NCI-H446 treated with DMSO at 0.1 percent for 48 hours (cell line): Measurements from ENCODE around the gene RTTN.
A peak's percentile ranks its signal among the peaks of the same experiment; 100 is the strongest.

Source experiments
- DNase-seq: peaks from one replicate; lab custom pipeline; 2025; lab: John Stamatoyannopoulos, UW

The RTTN gene

DNA sequence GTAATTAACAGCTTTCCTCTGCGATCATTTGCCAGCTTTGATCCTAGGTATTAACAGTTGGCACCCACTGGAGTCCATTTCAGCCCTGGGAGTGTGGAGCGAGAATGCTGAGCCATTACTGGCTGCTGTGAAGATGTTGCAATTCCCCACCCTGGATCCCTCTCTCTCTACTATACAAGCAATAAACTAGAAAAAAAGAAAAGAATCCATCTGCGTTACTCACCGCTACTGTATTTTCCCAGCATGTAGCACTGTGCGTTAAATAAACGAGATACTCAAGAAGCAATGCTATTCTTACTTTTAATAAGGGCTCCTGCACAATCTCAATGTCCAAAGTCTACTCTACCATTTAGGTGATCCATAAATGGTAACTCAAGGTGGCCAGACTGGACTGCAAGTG lies 8.5 kb downstream of the RTTN start:
- DNase-seq: no peak

- DNase-seq: peak; percentile 2
Measured at GRCh38 chr18:70195852-70196434, 9.5 kb downstream of the RTTN start.

DNA sequence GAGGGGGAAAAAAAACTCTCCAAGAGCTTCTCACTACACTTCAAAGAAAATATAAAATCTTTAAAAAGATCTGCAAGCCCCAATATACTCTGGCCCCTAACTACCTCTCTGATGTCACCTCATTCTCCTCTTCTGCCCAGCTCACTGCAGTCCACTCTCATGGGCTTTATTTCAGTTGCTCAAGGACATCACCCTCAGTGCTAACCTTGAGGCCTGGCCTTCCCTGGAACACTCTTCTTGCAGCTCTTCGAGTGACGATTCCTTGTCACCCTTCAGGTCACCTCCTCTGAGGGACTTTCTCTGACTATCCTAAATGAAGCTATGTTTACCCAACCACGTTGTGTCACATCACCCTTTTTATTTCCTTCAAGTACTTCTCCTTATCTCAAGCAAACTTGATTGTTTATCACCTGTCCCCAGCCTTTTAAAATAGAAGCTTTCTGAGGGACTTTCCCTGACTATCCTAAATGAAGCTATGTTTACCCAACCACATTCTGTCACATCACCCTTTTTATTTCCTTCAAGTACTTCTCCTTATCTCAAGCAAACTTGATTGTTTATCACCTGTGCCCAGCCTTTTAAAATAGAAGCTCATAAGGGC lies 10.4 kb downstream of the RTTN start:
- DNase-seq: no peak

DNA sequence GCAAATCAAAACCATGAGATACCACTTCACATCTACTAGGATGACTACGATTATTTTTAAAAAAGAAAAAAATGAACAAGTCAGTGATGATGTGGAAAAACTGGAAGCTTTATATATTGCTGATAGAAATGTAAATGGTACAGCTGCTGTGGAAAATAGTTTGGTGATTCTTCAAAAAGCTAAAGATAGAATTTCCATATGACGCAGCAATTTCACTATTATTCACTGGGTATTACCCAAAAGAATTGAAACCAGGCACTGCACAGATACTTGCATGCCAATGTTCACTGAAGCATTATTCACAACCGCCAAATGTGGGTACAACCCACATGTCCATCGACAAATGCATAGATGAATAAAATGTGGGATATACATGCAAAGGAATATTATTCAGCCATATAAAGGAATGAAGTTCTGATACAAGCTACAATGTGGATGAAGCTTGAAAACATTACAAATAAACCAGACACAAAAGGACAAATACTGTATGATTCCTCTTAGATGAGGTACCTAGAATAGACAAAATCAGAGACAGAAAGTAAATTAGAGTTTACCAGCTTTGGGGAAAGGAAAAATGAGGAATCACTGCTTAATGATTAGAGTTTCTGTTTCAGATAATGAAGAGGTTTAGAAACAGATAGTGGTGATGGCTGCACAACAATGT lies 11.1 kb downstream of the RTTN start:
- DNase-seq: no peak

GRCh38 chr18:70190529-70190928 lies 15.0 kb downstream of the RTTN start:
- no peak for DNase-seq

DNA sequence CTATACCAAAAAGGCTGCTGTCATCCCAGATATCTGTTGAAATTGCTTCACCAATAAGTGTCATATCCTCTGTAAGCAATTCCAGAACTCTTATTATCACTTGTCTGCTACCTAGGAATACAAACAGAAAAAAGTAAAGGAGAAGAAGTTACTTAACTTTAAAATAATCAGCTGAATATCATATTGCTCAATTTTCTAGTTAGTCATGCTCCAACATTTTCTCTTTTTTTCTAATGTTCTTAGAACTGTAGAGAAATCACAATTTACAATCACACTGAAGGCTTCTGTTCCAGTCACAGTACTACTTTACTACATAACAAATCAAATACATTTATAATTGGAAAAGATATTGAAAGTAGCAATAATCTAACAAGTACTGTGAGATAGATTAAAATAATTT lies 17.4 kb downstream of the RTTN start:
- DNase-seq: no peak

DNA sequence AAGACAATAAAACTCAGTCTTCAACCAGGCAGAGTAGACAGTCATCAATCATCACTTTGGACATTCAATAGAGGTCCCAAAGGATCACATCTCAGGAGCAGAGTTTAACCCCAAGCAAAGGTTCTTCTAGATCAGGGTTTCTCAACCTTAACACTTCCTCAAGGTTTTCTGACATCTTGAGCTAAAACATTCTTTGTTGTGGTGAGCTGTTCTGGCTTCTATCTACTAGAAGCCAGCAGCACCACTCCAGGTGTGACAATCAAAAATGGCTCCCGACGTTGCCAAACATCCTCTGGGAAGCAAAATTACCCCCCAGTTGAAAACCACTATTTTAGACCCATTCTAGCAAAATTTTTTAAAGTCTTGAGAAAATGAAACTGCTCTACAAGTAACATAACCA lies 22.0 kb downstream of the RTTN start:
- no peak for DNase-seq

GRCh38 chr18:70182548-70182947 lies 22.9 kb downstream of the RTTN start:
- DNase-seq: no peak

GRCh38 chr18:70181725-70182124 lies 23.8 kb downstream of the RTTN start:
- no peak for DNase-seq

- no peak for DNase-seq
Measured at GRCh38 chr18:70181015-70181414, 24.5 kb downstream of the RTTN start.

DNA sequence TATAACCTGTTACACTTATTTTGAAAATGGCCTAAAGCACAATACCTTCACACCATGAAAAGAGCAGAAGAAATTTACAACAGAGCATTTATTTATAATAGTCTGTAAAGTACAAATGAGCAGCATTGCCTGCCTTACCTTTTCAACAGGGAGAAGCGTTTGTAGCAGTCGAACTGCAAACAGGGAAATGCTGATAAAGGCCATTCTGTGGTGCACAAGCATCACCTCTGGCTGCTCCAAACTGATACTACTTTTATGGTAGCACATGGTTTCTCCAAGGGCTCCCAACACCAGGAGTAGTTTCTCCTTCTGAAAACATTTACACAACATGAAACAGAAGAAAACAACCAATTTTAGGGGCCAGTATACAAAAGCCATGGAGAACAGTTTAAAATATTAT lies 28.9 kb downstream of the RTTN start:
- DNase-seq: no peak

GRCh38 chr18:70175216-70175615 lies 30.3 kb downstream of the RTTN start:
- no peak for DNase-seq

DNA sequence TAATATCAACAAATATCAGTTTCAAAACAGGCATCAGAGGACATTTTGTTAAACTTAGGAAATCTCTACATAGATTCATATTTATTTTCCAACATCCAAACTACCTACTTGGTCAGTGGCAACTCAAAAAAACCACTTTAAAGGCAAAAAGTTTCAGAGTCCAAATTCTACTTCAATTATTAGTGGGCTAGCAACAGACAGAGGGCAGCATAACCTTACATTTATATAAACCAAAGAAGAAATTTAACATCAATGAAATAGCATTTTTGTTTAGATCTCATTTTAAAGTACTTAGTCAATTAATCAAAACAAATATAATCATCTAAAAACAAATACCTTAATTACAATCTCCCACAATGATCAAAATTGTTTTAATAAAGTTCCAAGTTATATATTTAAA lies 33.3 kb downstream of the RTTN start:
- DNase-seq: no peak

GRCh38 chr18:70169747-70170146 lies 35.7 kb downstream of the RTTN start:
- DNase-seq: no peak

GRCh38 chr18:70166668-70167067 lies 38.8 kb downstream of the RTTN start:
- no peak for DNase-seq

DNA sequence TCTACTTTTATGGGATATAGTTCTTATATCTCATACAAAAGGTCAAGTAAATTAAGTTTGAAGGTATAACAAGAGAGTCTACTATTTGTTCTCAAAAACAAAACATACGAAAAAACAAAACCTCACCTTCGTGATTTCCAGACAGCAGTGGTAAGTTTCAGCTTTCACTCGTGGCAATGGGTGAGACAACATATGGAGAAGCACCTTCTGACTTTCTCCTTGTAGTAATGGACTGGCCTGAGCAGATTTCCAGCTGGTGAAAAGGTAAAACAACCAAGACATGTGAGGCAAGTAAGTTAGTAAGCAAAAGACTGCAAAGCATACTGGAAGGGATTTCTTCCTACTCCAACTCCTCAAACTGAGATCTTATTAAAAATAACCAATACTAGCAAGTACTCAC lies 39.6 kb downstream of the RTTN start:
- no peak for DNase-seq

DNA sequence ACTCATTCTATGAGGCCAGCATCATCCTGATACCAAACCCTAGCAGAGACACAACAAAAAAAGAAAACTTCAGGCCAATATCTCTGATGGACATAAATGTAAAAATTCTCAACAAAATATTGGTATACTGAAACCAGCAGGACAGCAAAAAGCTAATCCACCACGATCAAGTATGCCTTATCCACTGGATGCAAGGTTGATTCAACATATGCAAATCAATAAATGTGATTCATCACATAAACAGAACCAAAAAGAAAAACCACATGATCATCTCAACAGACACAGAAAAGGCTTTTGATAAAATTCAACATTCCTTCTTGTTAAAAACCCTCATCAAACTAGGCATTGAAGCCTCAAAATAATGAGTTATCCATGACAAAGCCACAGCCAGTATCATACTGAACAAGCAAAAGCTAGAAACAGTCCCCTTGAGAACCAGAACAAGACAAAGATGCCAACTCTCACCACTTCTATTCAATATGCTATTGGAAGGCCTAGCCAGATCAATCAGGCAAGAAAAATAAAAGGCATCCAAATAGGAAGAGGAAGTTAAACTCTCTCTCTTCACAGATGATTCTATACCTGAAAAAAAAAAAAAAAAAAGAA lies 45.3 kb downstream of the RTTN start:
- no peak for DNase-seq

DNA sequence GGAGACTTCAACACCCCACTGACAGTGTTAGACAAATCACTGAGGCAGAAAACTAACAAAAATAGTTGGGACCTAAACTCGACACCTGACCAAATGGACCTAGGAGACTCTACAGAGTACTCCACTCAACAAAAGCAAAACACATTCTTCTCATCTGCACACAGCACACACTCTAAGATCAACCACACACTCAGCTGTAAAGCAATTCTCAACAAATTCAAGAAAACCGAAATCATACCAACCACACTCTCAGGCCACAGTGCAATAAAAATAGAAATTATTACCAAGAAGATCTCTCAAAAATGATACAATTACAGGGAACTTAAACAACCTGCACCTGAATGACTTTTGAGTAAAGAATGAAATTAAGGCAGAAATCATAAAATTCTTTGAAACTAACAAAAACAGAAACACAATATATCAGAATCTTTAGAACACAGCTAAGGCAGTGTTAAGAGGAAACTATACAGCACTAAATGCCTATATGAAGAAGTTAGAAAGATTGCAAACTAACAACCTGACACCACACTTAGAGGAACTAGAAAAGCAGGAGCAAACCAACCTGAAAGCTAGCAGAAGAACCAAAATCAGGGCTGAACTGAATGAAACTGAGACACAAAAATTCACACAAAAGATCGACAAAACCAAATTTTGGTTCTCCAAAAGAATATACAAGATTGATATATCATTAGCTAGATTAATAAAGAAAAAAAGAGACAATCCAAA lies 46.3 kb downstream of the RTTN start:
- DNase-seq: no peak

DNA sequence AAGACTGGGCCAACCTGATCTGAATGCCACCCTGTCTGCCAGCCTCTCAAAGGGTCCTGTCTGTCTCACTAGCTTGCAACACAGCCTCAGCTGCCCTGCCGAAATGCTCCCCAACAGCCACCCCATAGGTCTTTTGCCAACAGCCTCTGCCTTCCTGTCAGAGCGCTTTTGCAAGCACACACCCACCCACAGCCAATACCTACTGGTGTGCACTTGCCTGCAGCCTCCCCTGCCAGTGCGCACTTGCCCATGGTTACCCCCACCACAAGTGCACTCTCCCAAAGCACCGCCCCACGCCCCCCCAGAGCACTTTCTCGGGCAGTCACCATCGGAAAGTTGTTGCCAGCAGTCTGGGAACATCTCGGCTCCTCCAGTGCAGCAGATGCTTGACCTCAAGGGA lies 48.6 kb downstream of the RTTN start:
- DNase-seq: no peak

DNA sequence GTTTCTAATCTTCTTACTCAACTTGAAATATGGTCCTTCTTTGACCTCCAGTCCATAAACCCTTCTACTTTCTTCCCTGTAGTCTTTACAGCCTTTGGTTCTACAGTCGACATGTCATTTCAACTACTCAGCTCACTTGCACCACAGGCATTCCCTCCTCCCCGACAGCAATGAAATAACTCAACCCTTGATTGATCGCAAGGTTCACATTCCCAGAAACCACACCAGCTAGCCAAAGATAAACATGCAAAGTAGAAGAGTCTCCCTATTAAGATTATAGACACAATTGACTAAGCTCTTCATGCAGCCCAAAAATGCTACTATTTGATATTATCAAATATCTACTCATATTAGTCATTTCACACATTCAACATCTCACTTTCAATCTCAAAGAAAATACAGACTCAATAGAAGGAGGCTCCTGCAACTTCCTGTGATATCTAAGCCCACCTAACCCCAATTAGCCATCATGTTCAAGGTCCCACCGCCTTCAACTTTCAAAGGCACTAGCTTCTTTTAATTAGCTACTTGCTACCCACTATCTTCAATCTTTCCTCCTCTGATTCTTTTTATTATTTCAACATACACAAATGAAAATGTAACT lies 50.8 kb downstream of the RTTN start:
- no peak for DNase-seq

DNA sequence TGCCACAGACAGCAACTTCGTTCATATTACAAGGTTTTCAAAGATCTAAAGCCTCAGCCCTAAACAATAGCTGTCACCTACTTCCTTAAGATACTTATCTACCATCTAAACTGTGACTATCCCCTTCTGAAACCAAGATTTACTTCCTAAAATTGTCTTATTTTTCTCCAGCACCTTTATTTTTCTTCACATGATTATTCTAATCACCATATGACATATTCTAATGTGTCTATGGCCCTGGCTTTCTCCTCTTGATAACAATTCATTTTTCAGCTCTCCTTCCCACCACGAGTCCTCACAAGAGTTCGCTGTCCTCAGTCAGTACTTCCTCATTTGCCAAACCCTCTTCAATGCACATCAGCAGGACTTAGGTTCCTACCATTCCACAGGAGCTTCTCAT lies 53.9 kb downstream of the RTTN start:
- no peak for DNase-seq

DNA sequence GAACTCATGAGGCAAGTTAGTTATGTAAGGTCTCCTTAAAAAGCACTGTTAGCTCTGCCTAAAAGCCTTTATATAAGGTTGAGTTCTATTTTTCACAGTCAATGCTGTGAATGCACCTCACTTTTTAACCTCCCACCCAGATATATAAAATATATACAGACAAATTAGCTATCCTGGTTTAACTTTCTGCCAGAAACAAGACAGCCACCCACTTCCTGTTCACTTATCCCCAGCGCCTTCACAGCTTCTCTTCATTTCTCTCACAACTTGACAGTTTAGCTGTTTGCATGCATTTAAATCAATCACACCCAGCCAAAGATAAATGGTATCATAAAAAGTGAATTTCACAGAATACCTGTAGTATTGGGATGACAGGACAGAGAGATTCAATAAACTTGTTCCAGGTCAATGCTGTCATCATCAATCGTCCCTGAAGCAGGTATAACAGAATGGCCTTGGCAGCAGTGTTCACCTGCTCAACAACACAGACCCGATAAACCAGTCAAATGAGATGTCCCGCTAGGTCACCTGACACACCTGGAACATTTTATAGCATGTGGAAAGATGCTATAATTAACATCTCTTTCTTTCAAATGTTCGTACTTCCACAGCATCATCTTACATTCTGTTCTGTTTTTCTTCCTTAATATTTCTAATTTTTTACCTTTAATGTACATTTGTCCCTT lies 55.7 kb downstream of the RTTN start:
- DNase-seq: no peak
